Stimulated activated CD8-positive, alpha-beta memory T cell treated with anti-CD3 and anti-CD28 coated beads, Interleukin-4, amount 100 ng/mL, for 48 hours (primary cell): ENCODE measurements around the gene PGBD5.
"Not testable (repeated sequence)": the region's sequence is repeated elsewhere in the genome, so short reads cannot be mapped to it uniquely, and the experiment has no call there.

Experiments used
- DNase-seq: peaks from one replicate; pipeline ENCODE4 v3.0.0-alpha.2; 2020

The PGBD5 gene

DNA sequence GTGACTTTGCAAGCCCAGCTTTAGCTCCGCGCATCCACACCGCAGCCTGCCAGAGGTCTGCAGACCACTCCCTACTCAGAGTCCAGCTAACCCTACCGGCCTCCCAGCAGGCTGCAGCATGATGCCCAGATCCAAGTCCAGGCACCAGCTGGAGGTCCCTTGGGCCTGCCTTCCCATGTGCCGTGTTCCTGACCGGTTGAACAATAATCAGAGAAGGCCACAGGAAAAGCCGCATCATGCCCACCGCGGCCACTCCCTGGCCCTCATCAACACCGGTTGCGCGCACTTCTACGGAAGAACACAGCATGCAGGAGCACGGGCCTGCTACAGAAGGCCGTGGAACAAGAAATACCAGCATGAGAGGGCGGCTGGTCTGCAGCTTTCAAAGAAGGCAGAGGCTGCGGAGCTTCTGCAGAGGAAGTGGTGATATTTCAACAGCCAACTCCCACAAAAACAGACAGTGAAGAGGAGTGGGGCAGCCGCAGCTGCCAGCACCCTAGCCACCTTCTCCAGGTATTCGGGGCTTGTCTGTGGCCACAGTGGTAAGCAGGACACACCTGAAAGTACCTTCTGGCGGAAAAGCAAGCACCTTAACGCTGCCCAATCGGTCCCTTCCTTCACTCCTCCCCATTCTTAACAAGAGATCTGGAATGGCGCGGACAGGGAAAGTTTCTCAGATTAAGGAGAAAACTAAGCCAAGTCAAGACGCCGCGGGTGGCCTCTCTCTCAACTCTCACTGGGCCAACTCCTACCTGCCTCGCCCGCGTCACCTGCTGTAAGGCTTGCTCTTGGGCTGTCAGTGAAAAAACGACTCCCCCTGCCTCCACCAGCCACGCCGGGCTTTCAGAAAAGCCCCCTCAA, 1.5 kb downstream of the PGBD5 start:
- DNase-seq: no peak

DNA sequence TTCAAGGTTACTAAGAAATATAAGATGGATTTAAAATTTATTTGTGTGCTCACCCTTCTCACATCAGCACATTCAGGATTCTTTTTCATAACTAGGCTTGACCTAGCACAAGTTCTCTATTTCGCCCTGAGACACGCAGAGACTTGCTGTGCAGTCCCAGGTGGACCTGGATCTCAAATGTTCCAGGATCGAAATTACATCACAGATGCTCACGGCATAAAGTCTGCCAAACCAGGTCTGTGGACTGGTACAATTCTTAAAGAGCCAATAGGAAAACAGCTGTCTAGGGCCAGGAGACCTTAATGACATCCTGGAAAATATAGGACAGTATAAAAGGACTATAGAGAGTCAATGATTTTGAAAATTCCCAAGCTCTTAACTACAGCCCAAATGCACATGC, 2.2 kb downstream of the PGBD5 start:
- no peak for DNase-seq

DNA sequence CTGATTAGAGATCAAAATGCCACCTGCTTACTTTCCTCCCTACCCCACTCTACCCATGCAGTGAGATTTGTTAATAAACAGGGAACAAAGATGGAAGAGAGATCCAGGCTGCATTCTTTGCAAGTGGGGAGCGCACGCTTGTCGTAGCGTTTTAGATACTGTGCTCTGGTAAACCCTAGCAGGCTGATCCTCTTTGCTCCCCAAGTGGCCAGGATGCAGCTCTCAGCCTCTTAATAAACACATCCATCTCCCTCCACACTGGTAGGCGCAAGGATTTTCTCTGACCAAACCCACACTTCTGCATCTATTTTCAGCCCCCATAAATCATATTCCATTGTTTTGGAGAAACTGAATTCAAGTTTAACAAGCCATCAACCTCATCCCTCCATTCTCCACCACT, 2.9 kb downstream of the PGBD5 start:
- DNase-seq: no peak

DNA sequence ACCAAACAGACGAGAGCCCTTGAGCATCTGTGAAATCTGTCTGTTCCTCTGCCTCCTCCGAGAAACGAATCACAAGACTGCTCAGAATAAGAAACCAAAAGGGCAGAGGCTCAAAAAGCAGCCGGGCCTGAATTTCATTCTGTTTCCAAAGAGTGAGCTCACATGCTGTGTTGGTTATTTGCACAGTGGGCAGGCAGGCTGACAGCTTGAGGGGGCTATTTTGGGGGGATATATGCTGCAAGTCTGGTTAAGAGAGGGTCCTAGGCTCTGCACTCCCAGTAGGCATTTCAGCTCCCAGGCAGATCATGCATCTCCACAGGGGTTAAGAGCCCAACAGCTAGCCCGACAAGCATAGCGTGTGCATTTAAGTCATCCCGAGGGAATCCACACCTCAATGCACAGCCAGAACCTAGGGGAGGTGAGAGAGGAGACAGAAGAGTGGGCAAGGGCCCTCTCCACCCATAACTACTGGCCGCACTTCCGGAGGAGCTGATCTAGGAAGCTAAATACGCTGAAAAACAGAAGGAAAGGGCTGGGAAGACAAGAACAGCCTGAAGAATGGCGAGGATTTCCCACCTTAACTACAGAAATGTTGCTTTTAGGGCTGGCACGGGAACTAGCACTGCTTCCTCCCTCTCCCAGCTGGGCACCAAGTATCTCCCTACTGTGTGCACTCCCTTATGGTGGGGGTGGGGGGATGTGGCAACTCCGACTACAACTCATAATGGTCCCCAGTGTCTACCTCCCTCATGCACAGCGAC, 3.7 kb downstream of the PGBD5 start:
- no peak for DNase-seq

DNA sequence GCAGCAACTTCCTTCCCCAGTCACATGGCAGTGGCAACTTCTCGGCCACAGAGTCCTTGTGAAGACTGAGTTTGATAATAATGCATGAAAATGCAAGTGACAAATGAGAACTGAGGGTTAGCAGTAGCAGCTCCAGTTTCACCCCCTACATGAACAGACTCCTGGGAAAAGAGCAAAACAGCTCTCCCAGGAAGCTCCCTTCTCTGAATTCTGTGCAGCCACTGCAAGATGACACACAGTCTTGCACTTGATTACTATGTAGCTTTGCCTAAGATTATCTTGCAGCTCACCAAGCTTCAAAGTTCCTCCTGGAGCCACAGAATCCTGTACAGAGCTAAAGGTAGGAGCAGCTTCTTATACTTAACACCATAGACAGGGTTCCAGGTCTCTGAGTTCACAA, 4.7 kb downstream of the PGBD5 start:
- DNase-seq: no peak

DNA sequence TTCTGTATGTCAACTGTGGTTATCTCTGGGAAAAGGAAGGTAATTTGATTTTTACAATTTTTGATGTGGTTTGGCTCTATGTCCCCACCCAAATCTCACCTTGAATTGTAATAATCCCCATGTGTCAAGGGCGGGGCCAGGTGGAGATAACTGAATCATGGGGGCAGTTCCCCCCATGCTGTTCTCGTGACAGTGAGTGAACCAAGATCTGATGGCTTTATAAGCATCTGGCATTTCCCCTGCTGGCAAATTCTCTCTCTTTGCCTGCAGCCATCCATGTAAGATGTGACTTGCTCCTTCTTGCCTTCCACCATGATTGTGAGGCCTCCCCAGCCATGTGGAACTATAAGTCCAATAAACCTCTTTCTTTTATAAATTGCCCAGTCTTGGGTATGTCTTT, 5.8 kb downstream of the PGBD5 start:
- DNase-seq: not testable (repeated sequence)

DNA sequence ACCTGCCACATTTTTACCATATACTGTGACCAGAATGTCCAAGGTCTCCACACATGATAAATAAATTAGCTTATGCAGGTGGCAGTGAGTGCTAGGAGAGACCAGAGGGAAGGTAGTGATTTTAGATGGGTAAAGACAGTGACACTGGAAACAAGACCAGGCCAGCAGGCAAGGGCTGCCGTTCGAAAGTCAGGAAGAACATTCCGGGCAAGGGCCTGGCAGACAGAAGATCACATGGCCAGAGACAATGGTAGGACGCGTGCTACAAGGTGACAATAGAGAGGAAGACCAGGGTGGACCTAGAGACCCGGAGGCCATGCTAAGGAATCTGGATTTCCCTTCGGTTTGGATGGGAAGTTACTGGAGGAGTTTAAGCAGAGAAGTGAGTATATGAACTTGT, 9.7 kb downstream of the PGBD5 start:
- no peak for DNase-seq

DNA sequence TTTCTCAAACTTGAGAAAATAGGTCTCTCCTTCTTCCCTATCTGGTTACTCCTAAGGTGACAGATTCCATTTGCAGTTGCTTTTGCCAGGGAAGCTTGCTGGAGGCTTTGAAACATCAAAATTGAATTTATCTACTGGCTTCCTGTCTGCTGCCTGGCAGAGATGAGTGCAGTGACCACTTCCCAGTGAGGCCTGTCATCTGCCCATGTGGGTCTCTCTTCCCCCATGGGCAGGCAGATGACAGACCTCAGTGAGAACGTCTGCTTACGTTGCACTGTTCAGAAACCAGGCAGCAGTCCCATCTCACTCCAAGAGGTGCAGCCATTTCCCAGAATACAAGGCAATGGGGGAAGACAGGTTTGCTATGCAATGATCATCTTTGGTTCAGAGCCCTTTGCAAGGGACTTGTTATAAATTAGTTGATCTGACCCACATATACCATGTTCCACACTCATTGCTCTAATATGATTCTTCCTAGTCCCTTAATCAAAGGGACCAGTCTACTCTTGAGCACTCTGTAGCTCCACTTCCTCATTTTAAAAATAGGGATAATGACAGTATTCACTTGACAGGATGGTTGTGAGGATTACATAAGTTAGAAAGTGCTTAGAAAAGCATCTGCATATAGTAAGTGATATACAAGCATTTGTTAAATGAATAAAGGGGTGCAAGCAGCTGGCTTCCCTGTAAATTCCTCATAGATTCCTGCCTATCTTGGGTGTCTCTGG, 10.6 kb downstream of the PGBD5 start:
- no peak for DNase-seq

DNA sequence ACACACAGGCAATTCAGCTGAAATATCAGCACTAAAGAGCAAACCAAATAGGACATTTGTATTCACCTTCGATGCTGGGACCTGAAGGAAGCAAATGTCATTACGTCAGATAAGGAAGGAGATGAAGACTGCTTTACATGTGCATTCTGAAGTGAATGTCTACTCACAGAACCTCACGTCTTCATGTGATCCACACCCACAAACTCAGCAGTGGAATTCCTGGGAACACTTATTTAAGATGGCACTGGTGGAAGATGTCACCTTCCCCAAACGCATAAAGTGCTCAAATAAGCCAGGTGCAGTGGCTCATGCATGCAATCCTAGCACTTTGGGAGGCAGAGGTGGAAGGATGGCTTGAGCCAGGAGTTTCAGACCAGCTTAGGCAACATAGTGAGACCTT, 11.4 kb downstream of the PGBD5 start:
- DNase-seq: no peak

DNA sequence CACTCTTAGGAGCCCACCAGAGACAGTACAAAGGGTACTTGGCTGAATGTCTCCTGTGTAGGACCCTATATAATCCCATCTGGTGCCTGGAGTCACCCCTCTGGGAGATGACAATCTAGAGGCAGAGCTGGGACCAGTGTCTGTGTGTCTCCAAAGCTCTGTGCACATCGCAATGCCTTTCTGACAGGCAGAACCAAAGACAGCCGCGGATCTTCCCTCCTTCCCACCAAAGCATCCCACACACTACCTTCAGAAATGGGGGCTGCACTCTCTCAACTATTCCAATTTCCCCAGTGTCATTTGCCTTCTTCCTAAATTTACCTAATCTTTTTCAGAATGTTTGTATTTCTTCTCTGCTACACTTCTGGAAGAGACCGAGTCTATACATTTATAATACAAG, 12.0 kb downstream of the PGBD5 start:
- DNase-seq: no peak

DNA sequence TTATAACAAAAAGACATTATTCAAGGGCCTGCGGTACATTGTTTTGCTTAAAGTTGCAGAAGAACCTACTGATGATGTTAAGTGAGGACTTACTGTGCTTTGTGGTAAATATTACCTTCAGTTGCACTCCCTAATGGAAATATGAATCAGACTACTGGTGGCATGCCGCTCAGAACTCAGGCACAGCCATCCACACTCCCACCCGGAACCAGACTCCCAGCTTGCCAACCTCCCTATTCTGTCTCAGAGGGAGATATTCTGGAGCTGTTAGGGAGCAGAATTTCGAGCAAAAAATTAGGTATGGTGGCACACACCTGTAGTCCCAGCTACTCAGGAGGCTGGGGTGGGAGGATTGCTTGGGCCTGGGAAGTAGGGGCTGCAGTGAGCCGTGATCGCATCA, 13.1 kb downstream of the PGBD5 start:
- no peak for DNase-seq

DNA sequence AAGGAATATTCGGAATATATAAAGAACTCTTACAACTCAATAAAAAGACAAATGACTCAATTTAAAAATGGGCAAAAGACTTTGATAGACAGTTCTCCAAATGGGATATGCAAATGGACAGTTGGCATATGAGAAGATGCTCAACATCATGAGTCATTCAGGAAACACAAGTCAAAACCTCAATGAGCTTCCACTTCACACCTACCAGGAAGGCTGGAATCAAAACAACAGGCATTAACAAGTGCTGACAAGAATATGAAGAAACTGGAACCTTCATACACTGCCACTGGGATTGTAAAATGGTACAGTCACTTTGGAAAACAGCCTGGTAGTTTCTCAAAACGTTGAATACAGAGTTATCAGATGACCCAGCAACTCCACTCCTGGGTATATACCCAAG, 17.2 kb downstream of the PGBD5 start:
- no peak for DNase-seq

DNA sequence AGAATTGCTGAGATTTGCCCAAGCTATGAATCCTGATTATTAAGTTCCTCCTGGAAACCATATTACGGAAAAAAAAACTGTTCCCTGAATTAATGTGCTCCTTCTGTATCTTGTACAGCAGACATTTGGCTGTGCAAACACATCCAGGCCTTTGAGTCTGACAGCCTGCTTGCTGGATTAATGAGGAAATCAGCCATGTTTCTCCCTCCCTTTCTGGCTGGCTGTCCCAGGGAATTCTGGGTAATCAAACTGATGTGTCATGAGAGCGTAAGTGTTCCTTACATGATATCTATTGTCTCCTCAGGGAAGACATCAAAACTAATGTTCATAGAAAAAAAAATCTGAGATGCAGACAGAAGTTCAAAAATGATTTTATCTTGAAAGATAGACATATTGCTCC, 18.8 kb downstream of the PGBD5 start:
- no peak for DNase-seq

DNA sequence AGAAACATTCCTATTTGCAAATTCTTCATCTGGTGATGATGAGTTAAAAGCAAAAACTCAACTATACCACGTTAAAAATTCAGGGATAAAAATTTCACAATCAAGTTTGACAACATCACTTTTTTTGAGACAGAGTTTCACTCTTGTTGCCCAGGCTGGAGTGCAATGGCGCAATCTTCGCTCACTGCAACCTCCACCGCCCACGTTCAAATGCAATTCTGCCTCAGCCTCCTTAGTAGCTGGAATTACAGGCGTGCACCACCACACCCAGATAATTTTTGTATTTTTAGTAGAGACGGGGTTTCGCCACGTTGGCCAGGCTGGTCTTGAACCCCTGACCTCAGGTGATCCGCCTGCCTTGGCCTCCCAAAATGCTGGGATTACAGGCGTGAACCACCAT, 19.4 kb downstream of the PGBD5 start:
- DNase-seq: not testable (repeated sequence)

DNA sequence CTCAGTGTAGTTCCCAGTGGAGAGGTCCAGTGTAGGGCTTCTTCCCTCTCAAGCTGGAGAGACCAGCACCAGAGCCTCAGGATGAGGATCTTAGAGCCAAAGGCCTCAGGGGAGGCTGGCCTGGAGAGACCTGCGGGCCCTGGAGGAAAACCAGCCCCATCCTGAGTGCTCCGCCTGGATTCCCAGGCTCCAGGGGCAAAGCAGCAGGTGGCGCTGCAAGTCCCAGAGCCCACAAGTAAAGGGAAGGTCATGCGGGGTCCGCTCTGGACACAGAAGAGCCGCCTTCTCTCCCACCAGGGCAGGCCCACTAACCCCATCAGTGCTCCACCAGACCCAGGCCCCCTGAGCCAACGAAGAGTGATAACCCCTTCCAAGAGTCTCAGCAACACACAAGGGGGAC, 22.7 kb downstream of the PGBD5 start:
- DNase-seq: no peak

DNA sequence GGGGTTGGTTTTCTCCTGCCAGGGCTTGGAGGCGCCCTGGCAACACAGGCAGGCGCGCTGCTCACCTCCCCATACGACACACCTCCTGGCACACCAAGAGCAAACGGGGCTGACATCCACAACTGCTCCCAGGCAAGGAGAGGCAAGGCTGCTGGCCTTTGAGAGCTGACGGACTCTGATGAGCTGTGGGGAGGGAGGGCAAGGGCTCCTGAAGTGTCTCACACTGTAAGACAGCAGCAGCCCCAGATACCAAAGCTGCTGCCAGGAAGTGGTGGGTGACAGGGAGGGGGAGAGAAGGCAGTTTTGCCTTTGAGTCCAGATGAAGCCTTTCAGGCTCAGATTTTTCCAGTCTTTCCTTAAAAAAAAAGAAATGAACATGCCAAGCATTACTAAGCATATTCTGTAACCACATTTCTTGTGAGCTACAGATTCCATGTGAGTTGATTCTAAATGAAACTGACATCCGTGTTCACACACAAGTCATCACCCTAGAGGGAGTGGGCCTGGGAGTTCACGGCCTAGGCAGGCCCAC, 24.3 kb downstream of the PGBD5 start:
- no peak for DNase-seq

DNA sequence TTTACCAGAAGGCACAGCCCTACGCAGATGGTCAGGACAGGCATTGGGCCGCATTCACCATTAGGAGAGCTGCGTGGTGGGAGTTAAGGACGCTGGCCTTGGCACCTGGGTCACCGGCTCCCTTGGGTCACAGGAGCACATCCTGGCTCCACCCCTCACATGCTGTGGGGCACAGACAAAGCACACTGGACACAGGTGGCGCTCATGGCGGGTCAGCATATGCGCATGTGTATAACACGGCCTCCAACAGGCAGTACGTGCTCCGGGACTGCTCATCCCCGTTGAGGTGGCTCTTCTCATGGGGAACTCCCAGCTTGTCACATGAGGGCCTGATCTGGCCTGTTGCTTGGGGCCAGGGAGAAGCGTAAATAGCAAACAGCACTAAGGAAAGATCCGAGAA, 25.0 kb downstream of the PGBD5 start:
- DNase-seq: no peak

DNA sequence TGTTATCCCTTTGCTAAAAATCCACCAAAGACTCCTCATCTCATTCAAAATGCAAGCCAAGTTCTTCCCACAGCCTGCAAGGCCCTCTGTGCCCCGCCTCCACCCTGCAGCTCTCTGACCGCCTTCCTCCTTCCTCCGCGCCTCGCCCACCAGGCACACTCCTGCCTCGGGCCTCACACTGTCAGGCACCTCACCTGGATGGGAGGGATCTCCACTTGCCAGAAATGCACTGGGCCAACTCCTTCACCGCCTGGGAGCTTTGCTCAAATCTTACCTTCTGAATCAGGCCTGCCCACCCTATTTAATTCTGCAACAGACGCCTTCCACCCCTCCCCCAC, 26.2 kb downstream of the PGBD5 start:
- no peak for DNase-seq

DNA sequence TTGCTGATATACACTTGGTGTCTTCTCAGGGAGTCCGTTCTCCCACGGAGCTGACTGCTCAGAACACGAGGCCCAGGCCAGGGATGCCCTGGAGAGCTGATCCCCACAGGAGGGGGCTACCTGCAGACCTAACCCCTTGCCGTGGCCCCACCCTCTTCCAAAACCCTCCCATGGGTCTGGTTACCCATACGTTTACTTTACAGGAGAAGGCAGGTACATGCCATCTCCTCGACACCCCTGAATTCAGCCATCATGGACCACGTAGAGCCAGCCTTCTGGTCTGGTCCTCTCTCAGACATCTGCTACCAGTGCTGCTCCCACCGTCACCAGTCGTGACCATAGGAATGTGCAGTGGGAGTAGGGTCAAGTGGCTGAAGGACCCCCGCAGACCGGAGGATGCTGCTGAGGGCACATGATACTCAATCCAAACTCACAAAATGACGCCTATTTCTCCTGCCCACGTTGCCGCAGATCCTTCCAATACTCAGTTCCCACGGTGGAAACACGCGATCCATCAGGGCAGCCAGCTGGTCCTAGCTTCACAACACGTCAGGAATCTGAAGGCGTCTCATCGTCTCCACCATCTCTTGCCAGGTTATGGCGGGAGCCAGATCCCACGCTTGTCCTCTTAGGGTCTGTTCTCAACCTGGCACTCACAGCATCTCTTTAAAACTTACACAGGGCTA, 26.7 kb downstream of the PGBD5 start:
- DNase-seq: no peak

DNA sequence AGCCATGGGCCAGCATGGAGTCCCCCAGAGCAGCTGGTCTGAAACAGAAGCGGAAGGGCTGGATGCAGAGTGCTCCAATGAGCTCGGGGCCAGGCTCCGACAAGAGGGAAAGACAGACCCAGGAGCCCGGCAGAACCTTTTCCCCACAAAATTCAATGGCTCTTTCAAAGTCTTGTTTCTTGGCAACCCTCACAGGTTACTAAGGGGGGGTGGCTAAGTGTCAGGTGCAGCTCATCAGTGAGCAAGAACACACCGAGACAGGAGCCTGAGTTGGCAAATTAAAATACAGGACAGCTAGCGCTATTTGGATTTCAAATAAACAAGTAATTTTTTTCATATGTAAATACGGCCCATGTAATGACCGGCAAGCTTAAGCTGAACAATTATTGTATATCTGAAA, 27.3 kb downstream of the PGBD5 start:
- no peak for DNase-seq

DNA sequence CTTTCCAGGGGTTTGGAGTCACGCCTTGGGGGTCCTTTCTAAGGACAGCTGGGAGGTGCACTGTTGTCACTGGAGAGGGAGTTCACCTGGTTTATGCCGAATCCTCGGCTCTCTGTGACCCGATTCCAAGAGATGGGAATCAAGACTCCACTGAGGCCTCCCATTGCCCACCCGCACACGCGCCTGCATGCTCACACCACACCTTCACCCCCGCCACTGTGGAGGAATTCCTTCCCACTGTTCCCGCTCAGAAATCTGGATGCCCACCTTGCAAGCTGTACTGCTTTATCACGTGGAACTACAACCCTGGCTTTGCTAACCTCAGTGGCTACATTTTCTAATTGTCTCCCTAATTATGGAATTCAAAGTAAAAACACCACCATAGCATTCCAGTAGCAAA, 29.2 kb downstream of the PGBD5 start:
- DNase-seq: no peak

DNA sequence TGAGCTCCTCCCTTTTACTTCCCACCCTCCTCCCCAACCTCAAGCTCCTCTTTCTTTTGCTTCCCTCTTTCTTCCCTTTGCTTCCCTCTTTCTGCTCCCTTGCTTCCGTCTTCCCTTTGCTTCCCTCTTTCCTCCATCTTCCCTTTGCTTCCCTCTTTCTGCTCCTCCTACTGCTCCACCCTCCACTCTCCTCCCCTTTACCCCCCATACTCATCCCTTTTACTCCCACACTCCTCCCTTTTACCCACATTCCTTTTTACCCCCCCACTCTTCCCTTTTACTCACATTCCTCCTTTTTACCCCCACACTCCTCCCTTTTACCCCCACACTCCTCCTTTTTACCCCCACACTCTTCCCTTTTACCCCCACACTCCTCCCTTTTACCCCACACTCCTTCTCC, 30.2 kb downstream of the PGBD5 start:
- no peak for DNase-seq

DNA sequence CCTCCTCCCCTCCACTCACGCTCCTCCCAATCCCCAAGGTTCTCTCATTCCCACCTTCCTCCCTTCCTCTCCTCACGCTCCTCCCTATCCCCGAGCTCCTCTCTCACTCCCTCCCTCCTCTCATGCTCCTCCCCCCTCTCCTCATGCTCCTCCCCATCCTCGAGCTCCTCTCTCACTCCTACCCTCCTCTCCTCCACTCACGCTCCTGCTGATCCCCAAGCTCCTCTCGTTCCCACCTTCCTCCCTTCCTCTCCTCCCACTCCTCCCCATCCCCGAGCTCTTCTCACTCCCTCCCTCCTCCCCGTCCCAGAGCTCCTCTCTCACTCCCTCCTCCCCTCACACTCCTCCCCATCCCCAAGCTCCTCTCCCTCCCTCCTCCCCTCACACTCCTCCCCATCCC, 31.4 kb downstream of the PGBD5 start:
- DNase-seq: no peak
